HG02571 (cell line): ENCODE results near the gene SLC26A9.

ENCODE experiments used
- ATAC-seq: cut with Tn5 transposase; IDR thresholded peaks from one replicate; pipeline ENCODE4 v1.9.1; 2021; ENCODE audit warnings: mild to moderate bottlenecking, moderate library complexity; ENCODE audit not compliant: unreplicated experiment

Gene SLC26A9

GRCh38 chr1:205927676-205928075 lies 15.6 kb downstream of the SLC26A9 start:
- ATAC-seq: no peak

- no peak for ATAC-seq
Observed at GRCh38 chr1:205927247-205927646, 16.0 kb downstream of the SLC26A9 start.

GRCh38 chr1:205926636-205927035 lies 16.6 kb downstream of the SLC26A9 start:
- ATAC-seq: no peak

DNA sequence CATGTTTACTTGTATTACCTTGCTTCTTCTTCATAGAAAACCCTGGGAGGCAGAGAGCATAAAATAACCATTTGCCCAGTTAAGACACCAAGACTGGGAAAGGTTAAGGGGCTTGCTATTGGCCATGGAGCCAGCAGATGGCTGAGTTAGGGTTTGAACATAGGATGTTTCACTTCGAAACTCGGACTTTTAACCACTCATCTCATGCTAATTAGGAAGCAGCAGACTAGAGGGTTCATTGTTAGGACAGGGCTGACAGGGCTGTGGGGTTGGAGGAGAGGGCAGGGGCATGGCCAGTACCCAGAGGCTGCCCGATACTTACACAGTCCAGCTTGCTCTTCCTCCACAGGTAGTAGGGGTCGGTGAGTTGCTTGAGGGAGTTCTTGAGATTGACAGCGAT lies 17.0 kb downstream of the SLC26A9 start:
- no peak for ATAC-seq

- no peak for ATAC-seq
Observed at GRCh38 chr1:205925736-205926135, 17.5 kb downstream of the SLC26A9 start.

DNA sequence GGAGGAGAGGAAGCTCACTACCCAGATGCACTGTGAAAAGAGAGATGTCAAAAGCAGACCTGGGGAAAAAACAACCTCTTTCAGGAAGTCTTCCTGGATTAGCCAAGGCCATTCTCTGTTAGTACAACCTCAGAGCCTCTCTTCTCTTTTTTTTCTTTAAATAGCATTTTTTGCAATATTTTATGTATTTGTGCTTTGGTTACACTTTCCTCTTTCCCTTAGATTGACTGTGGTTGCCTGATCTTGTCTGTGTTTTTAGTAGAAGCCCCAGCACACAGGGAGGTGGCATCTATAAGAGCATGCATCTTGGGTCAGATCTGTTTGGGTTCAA lies 18.8 kb downstream of the SLC26A9 start:
- ATAC-seq: no peak

- no peak for ATAC-seq
Observed at GRCh38 chr1:205923651-205924459, 19.4 kb downstream of the SLC26A9 start.

DNA sequence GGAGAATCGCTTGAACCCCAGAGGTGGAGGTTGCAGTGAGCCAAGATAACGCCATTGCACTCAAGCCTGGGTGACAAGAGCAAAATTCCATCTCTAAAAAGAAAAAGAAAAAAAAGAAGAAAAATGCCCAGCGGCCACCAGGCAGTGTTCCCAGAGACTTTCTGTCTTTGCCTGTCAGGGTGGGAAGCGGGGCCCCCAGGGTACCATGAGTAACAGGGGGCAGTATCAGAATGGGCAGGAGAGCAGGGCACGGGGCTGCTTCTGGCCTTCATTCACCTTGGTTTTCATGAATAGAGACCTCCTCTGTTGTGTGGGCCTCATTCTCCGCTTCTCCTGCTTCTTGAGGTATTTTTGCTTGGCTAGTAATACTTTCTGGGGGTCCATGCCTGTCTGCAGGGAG lies 20.4 kb downstream of the SLC26A9 start:
- ATAC-seq: no peak

- ATAC-seq: no peak
Observed at GRCh38 chr1:205922314-205922713, 20.9 kb downstream of the SLC26A9 start.

DNA sequence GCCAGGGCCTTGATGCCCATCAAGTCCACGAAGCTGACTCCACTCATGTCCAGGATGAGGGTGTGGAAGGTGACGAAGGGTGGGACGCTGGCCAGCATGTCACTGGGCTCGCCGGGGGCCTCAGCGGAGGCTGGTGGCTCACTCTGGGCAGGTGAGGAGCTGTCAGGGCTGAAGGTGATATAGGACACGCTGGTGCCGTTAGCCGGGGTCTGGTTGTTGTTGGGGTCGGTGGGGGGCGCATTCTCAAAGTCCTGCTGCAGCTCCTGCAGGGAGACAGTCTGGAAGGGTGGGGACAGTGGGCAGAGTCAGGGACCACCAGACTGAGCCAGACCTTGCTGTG lies 21.7 kb downstream of the SLC26A9 start:
- ATAC-seq: no peak

DNA sequence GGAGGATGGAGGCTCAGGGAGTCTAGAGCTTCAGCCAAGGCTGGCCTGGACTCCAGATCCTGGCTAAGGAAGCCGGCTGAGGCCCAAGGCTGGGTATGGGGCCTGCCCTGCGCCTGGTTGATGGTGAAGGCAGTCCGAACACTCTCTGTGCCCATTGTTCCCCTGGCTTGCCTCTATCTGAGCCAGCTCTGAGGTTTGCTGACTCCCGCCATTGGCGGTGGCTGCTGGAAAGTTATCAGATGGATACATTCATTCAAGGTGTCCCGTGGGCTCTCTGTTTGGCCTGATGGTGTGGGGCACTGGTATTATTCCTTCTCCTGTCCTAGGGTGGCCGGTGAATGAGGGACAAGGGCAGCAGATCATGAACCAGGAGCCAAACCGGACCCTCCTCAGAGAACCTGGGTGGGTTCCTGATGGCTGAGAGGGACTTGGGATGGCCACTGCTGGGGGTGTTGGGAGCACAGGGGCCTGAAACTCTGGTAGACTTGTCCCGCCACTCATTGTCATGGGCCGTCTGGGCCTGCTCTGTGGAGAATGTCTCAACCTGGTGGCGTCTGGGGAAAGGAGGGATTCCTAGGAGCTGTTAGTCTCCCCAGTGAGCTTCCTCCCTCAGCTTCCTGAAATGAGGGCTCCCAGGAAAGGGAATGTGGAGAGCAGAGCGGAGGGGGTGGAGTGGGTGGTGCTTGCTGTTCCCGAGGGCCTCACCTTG lies 22.2 kb downstream of the SLC26A9 start:
- no peak for ATAC-seq

DNA sequence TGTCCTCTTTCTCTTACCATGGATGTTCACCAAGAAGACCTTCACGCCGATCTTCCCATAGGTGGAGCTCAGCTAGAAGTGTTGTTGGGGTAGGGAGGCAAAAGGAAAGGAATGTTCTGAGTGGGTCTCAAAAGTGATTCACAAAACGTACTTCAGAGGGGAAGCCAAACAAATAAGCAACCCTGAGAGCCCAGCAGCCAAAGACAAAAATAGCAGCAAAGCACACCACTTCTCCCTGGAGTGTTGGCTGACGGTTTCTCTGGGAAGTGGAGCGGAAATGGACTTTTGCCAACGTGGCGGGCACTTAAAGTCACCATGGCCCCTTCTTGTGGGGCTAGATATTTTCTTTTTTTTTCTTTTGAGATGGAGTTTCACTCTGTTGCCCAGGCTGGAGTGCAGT lies 23.1 kb downstream of the SLC26A9 start:
- ATAC-seq: no peak

DNA sequence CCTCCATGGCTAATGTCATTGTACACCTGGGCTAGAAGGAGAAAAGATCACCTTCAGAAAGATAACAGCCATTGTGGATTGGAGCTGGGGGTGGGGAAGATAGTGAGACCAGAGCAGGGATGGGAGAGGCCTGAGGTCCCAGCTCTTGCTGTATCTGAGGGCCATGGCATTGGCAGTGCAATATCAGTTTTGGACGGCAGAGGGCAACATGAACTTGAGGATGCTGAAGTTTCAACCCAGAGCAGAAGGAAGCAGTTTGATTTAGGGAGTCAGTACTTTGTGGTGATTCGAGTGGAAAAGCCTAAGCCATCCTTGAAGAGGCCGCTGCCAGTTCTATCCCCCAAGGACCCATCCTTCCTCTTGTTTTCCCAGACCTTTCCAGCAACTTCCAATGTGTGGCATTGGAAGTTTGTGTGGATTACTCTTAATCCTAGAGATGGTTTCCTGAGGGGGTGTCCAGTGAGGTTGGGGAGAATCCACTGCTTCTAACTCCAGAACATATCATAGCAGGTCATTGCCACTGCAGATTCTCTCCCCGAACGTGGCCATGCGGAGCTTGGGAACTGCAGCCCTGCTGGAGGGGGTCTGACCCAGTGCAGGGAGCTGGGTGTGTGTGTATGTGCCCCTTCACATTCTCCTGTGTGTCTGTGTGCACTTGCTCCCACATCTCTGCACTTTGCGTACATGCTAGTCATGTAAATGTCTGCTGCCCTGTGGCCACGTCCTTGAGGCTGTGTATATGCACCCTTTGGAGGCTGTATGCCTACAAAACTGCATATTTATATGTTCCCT lies 24.1 kb downstream of the SLC26A9 start:
- ATAC-seq: peak; percentile 56

- ATAC-seq: no peak
Observed at GRCh38 chr1:205917466-205918238, 25.6 kb downstream of the SLC26A9 start.

DNA sequence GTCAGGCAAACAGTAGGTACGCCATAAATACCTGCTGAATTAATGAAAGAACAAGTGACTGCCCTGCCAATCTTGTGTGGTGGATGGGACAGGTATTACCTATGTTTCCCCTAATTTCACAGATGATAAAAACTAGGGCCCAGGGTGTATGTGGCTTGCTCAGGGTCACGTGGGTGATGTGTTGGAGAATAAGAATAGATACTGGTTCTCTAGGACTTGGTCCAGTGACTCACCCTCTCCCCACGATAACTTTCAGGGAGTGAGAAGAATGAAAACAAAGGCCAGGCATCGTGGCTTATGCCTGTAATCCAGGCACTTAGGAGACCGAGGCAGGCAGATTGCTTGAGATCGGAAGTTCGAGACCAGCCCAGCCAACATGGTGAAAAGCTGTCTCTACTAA lies 26.7 kb downstream of the SLC26A9 start:
- no peak for ATAC-seq

DNA sequence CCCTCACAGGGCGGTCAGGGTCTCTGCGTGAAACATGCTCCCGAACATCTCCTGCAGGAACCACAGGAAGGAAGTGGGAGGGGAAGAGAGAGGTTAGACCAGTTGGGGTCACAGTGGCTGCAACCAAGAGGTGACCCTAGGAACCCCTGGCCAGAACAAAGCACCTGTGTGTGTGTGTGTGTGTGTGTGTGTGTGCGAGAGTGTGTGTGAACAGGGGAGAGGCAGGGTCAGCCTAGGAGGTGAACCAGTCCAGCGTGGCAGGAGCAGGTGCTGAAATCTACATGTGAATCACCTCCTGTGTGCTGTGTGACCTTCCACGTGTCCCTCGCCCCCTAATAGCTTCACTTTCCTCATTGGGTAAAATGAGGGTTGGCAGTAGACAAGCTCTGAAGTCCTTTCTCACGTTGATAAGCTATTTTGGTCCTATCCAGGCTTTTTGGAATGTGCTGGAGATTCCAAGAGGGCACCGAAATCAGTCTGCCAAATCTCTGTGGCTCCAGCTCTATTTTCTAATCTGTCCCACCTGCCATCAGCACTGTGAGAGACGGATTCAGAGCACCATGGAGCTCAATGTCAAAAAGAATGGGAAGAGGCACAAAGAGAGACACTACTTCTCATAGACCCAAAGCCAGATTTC lies 27.8 kb downstream of the SLC26A9 start:
- no peak for ATAC-seq

GRCh38 chr1:205914730-205915129 lies 28.5 kb downstream of the SLC26A9 start:
- no peak for ATAC-seq

DNA sequence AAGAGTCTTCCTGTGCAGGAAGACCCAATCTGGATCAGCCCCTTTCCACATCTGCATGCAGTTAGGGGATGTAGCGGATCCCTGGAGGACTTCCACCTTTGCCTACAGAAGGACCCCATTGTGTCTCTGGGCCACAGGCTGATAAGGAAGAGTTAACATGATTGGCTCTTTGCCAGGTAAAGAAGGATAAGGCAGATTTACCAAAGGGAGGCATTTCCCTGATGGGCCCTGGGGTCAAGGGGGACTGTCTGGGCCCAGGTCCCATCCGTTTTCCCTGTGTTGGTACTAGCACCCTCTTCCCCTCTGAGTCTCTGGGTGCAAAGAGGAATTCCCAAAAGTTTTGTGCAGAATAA lies 29.1 kb downstream of the SLC26A9 start:
- ATAC-seq: no peak

- ATAC-seq: no peak
Observed at GRCh38 chr1:205913451-205914154, 29.7 kb downstream of the SLC26A9 start.

- no peak for ATAC-seq
Observed at GRCh38 chr1:205907794-205908193, 35.5 kb downstream of the SLC26A9 start.
